HG03460 (cell line): ENCODE measurements around the gene CYBRD1.
"Not testable (repeated sequence)": the region's sequence is repeated elsewhere in the genome, so short reads cannot be mapped to it uniquely, and the experiment has no call there.

ENCODE experiments used
- ATAC-seq: cut with Tn5 transposase; IDR thresholded peaks from one replicate; pipeline ENCODE4 v1.9.1; 2021; ENCODE audit not compliant: unreplicated experiment

The CYBRD1 gene, protein sequence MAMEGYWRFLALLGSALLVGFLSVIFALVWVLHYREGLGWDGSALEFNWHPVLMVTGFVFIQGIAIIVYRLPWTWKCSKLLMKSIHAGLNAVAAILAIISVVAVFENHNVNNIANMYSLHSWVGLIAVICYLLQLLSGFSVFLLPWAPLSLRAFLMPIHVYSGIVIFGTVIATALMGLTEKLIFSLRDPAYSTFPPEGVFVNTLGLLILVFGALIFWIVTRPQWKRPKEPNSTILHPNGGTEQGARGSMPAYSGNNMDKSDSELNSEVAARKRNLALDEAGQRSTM

DNA sequence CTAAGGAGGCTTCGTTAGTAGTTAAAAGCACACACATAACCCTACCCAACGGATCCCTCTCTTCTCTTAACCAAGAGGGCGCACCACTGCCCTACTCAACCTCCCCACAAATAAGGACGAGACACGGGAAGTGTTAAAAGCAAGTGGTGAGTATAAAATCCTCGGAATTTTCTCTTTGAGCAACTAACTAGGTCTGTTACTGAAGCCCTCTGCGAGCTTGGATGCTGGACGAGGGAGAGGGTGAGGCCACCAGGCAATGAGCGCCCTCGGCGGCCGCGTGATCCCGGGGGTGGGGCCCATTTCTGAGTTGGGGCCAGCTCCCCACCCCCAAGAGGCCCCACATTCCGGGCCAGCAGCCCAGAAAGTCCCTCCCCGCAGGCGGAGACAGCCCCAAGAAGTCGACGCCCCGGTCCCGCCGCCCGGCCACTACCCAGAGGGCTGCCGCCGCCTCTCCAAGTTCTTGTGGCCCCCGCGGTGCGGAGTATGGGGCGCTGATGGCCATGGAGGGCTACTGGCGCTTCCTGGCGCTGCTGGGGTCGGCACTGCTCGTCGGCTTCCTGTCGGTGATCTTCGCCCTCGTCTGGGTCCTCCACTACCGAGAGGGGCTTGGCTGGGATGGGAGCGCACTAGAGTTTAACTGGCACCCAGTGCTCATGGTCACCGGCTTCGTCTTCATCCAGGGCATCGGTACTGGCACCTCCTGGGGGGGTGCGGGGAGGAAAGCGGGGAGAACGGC, at the start of gene CYBRD1:
Gene CYBRD1 (plus strand): TSS at position 423 of the 736 bp plus-strand sequence. CDS start 72 bp downstream, at position 495.
- peak; percentile 43 for ATAC-seq

DNA sequence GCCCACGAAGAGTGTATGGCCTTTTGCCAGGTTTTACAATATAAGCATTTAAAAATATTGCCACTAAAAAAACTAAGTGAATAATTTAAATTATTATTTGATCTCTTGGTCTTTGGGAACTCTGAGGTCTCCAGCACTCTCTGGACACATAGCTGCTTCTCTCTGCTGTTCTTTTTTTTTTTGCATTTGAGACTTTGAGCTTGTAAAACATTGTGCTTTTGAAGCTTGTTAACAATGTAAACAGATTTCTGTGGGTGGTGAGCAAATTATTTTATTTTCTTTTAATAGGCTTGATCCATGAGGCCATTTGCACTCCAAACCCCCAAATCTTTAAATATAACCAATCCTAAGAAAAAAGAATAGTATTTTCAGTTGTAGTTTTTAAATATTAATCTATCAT, 46.3 kb upstream of the CYBRD1 start:
- ATAC-seq = no peak

DNA sequence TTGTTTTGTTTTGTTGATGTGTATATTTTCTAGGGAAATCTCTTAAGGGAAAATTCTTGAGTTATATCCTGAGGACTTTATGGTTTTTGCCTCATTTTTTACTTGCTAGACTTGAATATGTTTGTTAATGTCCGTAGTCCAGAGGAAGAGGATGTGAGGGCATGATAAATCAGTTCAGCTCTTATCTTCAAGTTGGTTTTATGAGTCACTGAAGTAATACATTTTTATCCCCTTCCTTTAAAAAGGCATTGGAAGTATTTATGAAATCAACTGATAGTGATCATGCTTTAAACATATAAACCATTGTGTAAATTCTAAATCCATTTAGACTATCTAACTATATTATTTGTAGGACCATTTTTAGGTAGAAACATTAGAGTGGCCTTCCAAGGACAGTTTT, 43.9 kb upstream of the CYBRD1 start:
- ATAC-seq = no peak

DNA sequence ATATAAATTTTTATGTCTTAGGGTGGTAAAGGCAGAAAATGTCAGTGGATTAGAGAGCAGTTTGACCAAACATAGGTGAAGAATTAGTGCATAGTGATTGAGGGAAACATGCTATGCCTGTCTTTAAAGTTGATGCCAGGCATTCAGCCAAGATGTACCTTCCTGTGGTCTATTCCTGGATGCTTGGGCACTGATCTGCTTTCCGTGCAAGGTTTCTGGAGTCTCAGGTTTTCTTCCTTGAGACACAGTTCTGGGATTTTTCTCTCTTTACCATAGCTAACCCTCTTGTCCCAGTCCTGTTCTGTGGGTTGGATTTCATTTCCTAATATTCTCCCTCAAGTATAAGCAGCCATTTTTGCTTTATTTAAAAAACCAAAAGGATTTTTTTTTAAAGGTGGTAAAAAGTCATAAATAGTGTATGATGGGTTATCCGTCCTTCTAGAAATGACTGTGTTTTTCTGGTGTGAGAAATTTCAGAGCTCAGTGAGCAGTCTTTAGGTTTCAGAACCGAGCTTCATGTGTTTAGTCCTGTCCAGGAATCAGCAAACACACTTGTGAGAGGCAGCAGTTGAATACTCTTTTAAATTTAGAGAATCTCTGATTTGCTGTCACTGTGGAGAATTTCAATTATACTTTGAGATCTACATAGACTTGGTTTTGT, 43.0 kb upstream of the CYBRD1 start:
- ATAC-seq = no peak

DNA sequence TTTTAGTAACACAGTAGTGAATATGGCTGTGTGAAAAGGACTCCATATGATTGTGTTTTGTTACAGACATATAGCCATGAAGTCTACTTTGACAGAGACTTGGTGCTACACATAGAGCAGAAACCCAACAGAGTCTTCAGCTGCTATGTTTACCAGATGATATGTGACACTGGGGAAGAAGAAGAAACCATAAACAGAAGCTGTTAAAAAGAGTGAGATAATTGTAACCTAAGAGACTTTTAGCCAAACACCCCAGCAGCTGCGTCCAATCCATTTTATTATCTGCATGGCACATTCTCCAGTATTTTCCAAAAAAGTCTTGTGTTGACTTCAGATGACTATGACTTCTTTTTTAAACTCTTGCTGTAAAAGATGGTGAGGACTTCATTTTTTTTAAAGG, 41.4 kb upstream of the CYBRD1 start:
- no peak for ATAC-seq

DNA sequence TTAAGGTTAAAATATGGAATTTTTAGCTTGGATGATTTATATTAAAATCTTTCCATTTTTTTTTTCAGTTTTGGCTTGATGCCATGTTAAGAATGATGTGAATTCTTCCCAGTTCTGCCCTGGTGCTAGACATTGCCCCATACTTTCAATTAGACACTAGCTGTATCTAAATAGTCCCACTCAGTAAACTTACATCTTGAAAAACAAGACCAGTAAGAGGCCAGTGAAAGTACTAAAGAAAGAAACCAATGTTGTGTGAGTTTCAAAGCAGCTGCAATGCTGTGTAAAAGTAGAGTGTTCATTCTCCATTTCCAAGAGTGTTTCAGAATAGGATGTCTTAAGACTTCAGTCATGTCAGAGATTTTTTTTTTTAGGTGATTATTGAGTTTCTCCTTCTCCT, 40.0 kb upstream of the CYBRD1 start:
- no peak for ATAC-seq

DNA sequence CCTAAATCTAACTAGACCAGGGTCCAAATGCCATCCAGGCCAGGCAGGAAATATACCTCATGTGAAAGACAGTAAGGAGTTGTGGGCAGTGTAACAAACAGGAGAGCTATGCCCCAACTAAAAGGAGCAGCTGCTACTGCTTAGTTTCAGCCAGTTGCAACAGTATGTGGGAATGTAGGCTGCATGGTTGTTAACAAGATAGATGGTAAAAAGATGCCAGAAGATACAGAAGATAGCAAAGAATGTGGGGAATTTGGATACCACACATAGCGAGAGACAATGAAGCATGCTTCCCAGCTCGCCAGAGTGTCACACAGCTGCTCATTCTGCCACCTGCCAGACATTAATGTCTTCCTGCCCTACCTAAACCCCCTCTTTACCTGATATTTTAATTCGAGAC, 39.4 kb upstream of the CYBRD1 start:
- ATAC-seq = no peak

DNA sequence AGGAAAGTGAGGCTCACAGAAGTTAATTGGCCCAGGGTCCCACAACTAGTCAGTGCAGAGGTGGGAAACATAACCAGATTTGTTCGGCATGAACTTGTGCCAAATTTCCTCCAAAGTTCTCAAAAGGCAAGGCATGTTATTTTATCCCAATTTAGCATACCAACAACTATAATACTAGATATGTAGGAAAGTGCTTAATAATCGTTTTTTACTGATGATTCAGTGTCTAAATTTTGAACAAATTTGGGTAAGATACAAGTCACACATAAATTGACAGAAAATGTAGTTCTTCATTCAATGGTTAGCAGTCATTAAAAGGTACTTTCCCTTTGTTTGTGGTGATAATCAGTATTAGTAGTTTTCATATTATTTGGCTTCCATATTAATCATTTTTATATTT, 38.5 kb upstream of the CYBRD1 start:
- ATAC-seq = no peak

DNA sequence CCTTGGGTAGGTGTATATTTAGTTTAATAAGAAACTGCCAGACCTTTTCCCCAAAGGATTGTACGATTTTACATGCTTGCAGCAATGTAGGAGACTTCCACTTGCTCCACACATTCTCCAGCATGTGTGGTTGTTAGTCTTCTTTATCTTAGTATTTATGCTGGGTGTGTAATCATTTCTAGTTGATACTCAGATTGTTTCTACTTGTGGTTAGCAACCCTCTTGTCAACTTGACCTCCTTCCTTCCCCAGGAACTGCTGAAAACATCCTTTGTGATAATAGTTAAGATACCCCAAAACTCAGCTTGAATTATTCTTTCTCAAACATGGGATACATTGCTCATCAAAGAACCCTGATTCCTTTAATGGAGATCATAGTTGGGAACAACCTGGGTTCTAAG, 37.2 kb upstream of the CYBRD1 start:
- ATAC-seq = no peak

DNA sequence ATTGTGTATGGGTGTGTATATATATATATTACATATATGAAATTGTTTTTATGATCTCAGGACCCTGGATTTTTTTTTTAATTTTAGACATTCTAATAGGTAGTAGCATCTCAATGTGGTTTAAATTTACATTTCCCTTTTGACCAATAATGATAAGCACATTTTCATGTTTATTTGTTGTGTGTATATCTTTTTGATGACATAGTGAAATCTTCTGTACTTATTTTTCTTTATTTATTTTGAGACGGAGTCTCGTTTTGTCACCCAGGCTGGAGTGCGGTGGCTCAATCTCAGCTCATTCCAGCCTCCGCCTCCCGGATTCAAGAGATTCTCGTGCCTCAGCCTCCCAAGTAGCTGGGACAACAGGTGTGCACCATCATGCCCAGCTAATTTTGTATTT, 35.1 kb upstream of the CYBRD1 start:
- no peak for ATAC-seq

DNA sequence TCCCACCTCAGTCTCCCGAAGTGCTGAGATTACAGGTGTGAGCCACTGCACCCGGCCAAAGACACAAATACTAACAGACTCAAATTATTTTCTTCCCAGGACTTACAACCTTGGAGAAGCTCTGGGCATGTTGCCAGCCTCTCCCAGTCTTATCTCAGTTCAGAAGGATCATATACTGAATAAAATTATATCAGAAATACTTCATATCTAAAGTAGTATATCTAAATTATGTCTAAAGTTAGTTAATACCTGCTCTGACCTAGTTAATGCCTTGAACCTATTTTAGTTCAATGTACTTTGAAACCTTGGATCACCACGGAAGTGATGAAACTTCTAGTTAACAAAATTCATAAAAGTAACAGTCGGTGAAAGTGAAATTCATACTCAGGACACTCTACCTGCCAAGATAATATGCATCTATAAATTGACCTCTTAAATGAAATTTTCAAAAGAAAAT, 34.4 kb upstream of the CYBRD1 start:
- no peak for ATAC-seq

DNA sequence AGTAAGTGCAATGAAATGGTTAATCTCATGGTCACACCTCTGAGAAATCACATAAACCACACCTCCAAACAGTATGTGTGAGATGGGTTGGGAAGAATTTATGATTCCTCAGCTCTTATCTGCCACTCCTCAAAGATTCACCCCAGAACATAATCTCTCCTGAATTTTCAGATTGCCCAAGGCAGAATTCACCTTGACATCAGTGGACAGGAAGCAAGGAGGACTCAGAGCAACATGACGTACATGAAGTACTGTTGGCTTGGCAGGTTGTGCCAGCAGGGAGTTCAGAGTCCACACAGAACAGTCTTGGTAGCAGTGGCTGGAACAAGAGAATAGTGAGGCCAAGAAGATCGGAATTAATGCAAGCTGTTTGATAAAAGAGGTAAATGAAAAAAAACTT, 31.7 kb upstream of the CYBRD1 start:
- no peak for ATAC-seq

DNA sequence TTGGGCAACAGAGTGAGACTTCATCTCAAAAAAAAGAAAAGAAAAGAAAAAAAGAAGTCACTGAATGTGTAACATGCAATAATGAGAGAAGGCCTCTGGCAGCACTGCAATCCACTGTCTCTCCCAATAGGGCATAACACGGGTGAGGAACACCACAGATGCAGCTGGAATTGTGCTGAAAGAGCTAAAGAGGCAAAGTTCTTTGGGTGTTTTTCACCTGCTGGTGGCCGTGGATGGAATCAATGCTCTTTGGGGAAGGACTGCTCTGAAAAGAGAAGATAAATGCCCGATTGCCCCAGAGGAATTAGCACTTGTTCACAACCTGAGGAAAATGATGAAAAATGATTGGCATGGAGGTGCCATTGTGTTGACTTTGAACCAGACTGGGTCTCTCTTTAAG, 31.0 kb upstream of the CYBRD1 start:
- ATAC-seq = no peak

DNA sequence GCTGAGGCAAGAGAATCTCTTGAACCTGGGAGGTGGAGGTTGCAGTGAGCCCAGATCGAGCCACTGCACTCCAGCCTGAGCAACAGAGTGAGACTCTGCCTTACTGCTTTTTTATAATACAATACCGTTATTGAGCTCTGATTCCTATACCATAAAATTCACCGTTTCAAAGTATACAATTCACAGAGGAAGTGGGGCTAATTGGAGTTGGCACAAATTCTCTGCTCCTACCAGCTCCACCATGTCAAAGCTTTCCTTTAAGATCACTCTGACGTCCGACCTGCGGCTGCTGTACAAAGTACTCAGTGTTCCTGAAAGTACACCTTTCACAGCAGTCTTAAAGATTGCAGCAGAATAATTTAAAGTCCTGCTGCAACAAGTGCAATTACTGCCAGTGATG, 29.6 kb upstream of the CYBRD1 start:
- no peak for ATAC-seq

DNA sequence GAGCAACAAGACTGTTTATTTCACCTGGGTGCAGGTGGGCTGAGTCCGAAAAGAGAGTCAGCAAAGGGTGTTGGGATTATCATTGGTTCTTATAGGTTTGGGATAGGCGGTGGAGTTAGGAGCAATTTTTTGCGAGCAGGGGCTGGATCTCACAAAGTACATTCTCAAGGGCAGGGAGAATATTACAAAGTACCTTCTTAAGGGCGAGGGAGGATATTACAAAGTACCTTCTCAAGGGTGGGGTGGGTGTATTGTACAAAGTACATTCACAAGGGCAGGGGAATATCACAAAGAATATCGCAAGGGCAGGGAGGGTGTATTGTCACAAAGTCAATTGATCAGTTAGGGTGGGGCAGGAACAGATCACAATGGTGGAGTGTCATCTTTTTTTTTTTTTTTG, 24.6 kb upstream of the CYBRD1 start:
- ATAC-seq = not testable (repeated sequence)

DNA sequence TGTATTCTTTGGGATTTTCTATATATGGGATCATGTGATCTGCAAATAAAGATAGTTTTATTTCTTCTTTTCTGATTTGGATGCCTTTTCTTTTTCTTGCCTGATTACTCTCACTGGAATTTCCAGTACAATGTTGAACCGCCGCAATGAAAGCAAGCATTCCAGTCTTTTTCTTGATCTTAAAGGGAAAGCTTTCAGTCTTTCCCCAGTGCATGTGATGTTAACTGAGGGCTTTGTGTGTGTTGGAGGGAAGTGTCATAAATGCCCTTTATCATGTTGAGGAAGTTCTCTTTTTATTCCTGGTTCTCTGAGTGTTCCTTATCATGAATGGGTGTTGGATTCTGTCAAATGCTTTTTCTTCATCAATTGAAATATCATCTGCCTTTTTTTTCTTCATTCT, 16.9 kb upstream of the CYBRD1 start:
- no peak for ATAC-seq

DNA sequence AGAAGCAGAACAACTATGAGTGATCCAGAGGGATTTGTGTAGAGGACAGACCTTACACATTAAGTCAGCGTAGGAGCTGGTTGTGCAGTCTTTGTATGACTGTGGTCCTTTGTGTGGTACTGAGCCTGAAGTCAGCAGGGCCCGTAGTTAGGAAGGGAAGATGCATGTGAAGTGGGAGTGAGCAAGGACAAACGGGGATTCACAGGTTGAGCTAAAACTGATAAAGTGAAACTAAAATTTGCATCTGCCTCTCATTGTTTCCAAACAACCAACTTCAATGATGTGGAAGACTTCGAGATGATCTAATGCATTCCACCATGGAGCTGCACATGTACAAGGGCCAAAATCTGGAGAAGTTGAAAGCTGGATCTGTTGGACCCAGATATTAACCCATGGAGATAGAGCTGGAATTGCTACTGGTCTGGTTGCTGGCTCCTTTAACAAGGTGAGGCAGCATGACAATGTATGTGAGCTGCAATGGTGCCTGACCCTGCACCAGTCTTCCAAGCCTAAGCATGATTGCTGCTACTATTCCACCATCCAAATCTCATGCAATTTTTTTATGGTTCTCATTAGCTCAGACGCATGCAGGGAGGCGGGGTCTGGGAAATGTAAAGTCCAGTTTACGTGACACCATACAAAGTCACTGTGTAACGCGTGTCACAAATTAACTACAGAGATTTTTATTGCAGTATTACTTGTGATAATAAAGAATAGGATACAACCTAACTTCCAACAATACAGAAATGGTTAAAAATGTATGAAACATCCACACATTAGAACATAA, 12.1 kb upstream of the CYBRD1 start:
- peak; percentile 74 for ATAC-seq

DNA sequence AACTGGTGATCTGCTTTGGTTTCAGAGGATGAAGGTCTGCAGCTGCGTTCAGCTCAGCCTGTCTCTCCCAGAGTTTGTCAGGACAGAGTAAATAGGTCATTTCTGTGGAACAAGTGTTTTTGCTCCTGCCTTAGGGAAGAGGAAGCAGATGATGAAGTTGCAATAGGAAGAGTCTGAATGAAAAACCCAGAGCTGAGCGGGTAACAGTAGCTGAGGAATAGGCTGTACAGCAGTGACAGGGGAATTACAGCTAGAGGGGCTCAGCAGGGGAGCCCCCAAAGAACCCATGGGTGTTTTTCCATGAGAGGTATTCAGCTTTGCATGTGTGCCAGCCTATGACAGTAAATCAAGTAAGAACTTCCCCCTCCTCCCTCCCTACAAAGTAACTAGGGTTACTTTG, 10.3 kb upstream of the CYBRD1 start:
- no peak for ATAC-seq

DNA sequence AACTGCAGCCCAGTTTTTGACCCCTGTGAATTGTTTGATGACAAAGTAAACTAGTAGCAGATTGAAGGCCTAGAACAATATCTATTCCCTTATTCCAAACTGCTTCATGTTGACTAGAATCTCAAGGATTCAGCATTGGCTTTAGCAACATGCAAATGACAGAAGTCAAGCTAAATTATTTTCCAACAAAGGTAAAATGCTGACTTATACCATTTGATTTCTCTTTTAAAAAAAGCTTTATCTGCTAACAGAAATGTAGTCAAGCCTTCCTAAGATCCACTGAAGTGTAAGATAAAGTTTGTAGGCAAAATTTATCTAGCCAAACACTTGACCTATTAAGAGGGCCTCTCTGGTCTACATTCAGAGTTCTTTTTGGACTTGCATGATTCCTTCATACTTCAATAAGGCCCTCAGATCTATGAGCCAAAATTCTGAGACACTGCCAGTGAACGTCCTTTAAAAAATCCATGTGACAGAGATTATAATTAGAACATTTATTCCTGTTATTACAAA, 9.5 kb upstream of the CYBRD1 start:
- no peak for ATAC-seq

DNA sequence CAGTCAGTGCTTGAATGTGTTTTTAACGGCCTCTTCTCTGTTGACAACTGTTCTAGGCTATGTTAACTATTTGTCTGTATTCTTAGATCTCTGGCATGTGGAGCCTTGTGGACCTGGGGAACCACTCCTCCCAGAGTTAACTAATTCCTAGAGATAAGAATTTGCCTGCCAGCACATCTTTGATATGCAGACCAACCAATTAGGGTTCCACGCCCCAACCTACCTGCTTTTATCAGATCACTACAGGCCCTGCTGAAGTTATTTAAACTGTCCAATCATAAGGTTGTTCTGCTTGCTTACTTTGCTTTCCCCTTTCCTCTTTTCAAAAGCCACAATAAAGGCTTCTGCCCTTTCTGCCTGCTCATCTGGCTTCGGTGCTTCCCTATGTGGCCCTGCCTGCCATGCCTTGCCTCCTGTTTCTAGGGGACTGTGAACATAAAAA, 8.5 kb upstream of the CYBRD1 start:
- ATAC-seq = peak; percentile 44
